Choroid plexus epithelial cell (primary cell): Measurements from ENCODE around the gene MEF2B.

ENCODE experiments used
- DNase-seq: peaks from one replicate; pipeline ENCODE4 v3.0.0-alpha.2; 2010; ENCODE audit warnings: low read depth
- H3K4me3 ChIP-seq: 2 replicates; pipeline ENCODE4 v1.5.1; 2011; ENCODE audit warnings: low read depth, mild to moderate bottlenecking, control low read depth, low read length, moderate library complexity
- TF ChIP-seq, protein P1 (sequence below): conservative IDR thresholded peaks from 2 replicates; pipeline ENCODE4 v1.5.1; 2011; ENCODE audit warnings: low read depth, mild to moderate bottlenecking, control low read depth, inconsistent platforms, low read length, moderate library complexity

Gene MEF2B

DNA sequence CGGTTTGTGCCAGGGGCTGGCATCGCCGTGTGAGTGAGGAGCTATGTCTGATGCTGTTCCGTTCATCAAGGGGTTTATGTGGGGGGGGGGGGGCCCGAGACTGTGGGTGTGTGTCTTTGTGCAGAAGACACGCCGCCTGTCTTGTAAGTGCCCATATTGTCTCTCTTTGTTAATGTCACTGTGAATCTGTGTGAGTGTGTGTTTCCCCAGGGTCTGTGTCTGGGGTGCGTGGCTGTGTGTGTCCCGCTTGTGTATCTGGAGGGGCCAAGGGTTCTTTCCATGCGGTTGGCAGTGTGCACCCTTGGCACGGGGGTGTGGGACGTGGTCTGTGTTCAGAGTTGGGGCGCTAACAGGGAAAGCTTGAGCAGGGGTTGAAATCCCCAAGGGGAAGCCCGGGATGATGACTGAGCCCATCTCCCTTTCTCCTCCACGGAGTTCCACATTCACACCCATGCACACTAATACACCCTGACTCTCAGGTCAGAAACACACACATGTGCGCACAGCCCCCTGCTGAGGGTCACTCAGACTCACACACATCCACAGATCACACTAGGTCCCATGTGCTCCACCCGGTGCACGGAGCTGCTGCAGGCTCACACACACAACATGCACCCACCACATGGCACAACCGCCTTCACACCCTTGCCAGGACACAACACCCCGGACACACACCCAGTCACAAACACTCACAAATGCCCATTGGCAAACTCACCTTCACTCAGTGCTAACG lies 43.5 kb upstream of the MEF2B start:
- TF ChIP-seq, protein P1, sequence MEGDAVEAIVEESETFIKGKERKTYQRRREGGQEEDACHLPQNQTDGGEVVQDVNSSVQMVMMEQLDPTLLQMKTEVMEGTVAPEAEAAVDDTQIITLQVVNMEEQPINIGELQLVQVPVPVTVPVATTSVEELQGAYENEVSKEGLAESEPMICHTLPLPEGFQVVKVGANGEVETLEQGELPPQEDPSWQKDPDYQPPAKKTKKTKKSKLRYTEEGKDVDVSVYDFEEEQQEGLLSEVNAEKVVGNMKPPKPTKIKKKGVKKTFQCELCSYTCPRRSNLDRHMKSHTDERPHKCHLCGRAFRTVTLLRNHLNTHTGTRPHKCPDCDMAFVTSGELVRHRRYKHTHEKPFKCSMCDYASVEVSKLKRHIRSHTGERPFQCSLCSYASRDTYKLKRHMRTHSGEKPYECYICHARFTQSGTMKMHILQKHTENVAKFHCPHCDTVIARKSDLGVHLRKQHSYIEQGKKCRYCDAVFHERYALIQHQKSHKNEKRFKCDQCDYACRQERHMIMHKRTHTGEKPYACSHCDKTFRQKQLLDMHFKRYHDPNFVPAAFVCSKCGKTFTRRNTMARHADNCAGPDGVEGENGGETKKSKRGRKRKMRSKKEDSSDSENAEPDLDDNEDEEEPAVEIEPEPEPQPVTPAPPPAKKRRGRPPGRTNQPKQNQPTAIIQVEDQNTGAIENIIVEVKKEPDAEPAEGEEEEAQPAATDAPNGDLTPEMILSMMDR = no peak
- H3K4me3 ChIP-seq = no peak overlapping the region
- no peak for DNase-seq

DNA sequence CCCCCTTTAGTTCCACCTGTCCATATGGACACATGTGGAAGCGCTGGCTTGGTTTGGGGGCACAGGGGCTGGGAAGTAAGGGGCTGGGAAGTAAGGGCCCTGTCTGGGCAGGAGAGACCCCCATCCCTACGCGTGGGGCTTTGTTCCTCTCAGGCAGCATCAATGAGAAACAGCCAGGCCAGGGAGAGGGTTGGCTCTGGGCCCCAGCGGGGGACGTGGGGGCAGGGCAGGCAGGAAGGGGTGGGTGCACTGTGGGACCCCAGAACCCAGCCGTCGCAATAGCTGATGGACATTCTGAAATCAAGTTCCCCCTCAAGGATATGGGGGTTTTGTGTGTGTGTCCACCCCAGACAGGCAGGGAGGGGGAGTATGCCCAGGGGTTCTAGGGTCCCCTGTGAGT lies 42.9 kb upstream of the MEF2B start:
- DNase-seq = no peak
- TF ChIP-seq, protein P1 = no peak
- H3K4me3 ChIP-seq = no peak overlapping the region

DNA sequence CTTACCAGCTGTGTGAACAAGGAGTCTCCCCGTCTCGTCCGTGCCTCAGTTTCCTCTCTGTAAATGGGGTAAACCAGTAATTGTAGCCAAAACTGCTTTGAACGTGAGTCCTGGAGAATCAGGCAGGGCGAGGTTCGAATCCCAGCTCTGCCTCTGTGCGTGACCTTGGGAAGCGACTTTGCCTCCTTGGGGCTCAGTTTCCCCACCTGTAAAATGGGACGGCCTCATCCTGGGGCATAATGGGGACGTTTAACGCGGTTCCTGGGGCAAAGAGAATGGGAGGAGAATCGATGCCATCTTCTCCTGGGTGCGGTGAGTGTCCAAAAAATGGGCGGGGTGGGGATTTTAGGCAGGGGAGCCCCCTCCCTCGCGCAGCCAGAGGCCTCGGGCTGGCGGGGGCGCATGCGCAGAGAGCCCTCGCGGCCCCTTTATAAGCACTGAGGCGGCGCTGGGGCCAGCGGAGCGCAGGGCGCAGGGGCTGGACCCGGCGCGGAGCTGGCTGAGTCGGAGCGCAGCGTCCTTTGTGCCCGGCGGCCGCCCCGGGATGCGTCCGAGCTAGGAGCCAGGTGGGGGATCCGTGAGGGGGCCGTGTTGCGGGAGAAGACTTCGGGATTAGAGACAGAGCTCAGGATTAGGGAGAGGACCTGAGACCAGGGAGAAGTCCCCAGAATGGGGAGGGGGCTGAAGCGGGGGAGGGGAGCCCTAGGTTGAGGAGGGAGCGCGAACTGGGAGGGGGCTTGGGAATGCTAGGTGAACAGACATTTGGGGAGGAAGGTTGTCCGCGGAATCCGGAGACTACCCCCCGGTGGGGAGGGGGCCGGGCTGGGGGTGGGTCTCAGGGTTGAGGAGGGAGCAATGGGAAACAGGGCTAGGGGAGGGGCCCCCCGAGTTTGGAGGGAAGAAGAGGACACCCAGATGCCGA lies 41.7 kb upstream of the MEF2B start, which contains the start of gene NCAN:
NCAN (plus strand) TSS at position 460 of the 922 bp plus-strand sequence. CDS start 4,996 bp downstream, outside the sequence.
- no peak for DNase-seq
- H3K4me3 ChIP-seq = no peak within 1 kb of the TSS
- TF ChIP-seq, protein P1 = no peak

DNA sequence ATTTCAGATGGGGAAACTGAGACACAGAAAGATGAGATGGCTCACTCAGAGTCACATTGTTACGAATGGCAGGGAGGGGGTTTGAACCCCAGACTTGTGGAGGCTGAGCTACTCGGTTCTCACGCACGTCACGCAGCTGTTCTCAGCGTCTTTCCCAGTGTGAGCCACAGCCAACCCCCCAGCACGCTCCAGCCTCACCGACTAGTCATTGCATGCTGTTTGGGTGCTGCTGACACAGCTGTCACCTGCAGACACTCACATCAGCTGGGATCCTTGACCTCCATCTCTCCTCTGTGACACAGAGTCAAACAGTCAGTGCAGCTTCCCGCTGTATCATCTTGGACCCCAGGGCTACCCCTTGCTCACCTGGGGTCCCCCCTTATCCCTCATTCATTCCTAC lies 39.3 kb upstream of the MEF2B start:
- no peak for DNase-seq
- TF ChIP-seq, protein P1 = no peak
- H3K4me3 ChIP-seq = no peak overlapping the region

DNA sequence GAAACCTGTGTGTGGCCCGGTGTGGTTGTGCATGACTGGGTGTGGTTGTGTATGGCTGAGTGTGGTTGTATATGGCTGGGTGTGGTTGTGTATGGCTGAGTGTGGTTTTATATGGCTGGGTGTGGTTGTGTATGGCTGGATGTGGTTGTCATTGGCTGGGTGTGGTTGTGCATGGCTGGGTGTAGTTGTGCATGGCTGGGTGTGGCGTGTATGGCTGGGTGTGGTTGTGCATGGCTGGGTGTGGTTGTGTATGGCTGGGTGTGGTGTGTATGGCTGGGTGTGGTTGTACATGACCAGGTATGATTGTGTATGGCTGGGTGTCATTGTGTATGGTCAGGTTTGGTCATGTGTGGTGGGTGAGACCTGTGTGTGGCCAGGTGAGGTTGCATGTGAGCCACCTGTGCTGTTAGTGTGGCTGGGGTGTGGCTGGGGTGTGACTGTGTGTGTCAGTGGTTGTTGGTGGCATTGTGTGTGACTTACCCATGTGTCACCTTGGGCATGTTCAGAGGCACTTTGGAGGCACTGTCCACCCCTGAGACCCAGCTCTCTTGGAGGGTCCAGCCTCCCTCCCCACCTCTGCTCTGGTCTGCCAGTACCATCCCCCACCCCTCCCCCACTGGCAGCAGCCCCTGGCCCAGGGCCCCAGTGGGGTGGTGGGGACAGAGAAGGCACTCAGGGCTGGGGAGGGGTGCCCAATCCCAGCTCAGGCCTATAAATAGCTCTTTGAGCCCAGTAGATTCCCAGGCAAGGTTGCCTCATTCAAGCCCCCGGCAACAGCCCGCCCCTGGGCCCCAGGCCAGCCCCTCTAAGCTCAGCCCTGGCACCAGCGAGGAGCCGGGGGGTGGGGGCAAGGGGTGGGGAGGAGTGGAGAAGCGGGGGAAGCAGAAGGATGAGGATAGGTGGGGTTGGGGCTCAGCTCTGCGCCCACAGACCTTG lies 37.8 kb upstream of the MEF2B start:
- no peak for DNase-seq
- no peak overlapping the region for H3K4me3 ChIP-seq
- TF ChIP-seq, protein P1 = no peak

DNA sequence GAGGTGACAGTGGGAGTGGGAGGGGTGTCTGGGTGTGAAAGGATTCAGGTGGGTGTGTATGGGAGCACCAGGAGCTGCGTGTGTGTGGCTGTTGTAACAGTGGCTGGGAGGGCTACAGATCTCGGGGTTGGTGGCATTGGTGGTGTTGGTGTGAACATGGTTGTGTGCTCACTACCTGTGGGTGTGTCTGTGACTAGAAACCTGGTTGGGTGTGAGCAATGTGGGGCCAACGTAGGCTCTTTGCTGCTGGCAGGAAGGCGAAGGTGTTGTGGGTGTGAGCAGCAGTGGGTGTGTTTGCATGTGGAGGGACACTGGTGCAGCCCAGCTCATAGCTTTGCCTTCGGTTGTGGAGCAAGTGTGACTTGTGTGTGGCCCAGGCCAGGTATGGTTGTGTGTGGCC lies 36.9 kb upstream of the MEF2B start:
- no peak overlapping the region for H3K4me3 ChIP-seq
- DNase-seq = no peak
- TF ChIP-seq, protein P1 = no peak
